Smooth muscle cell (in vitro differentiated cells): Measurements from ENCODE around the gene ATOSB. TPM values are rescaled to one million over a fixed set of nuclear protein-coding genes. Genes with fewer than 3 reads are reported as not detected.
A peak's percentile ranks its signal among the peaks of the same experiment; 100 is the strongest.

Experiments
- DNase-seq: peaks from one replicate; lab custom pipeline; 2025; ENCODE audit not compliant: unreplicated experiment; lab: John Stamatoyannopoulos, UW
- H2AFZ ChIP-seq: fragments of 200-600 bp; sonication (generic); 2 replicates; pipeline ENCODE4 v1.6.0; 2016; ENCODE audit warnings: antibody characterized with exemption, low read depth, mild to moderate bottlenecking
- H3F3A ChIP-seq: fragments of 200-600 bp; sonication (generic); 2 replicates; pipeline ENCODE4 v1.6.0; 2017; ENCODE audit warnings: antibody characterized with exemption, low read depth
- H3K27ac ChIP-seq: fragments of 200-600 bp; sonication (generic); 2 replicates; pipeline ENCODE4 v1.5.1; 2016; ENCODE audit warnings: low read depth, mild to moderate bottlenecking
- H3K27me3 ChIP-seq: fragments of 200-600 bp; sonication (generic); 2 replicates; pipeline ENCODE4 v1.6.1; 2016; ENCODE audit warnings: low read depth, mild to moderate bottlenecking
- H3K36me3 ChIP-seq: fragments of 200-600 bp; sonication (generic); 2 replicates; pipeline ENCODE4 v1.5.1; 2016; ENCODE audit warnings: low read depth
- H3K4me1 ChIP-seq: fragments of 200-600 bp; sonication (generic); 2 replicates; pipeline ENCODE4 v1.5.1; 2016; ENCODE audit warnings: low read depth
- H3K4me2 ChIP-seq: fragments of 200-600 bp; sonication (generic); 2 replicates; pipeline ENCODE4 v1.6.0; 2016; ENCODE audit warnings: mild to moderate bottlenecking
- H3K4me3 ChIP-seq: fragments of 200-600 bp; sonication (generic); 2 replicates; pipeline ENCODE4 v1.5.1; 2016; ENCODE audit warnings: mild to moderate bottlenecking
- H3K79me2 ChIP-seq: fragments of 200-600 bp; sonication (generic); 2 replicates; pipeline ENCODE4 v1.6.0; 2016; ENCODE audit warnings: low read depth, mild to moderate bottlenecking
- H3K9ac ChIP-seq: fragments of 200-600 bp; sonication (generic); 2 replicates; pipeline ENCODE4 v1.6.0; 2016; ENCODE audit warnings: low read depth
- H3K9me3 ChIP-seq: fragments of 200-600 bp; sonication (generic); replicated peaks from 2 replicates; pipeline ENCODE4 v1.5.1; 2016; ENCODE audit warnings: low read depth
- H4K20me1 ChIP-seq: fragments of 200-600 bp; sonication (generic); 2 replicates; pipeline ENCODE4 v1.6.0; 2016; ENCODE audit warnings: low read depth
- CTCF ChIP-seq: fragments of 200-600 bp; sonication (generic); IDR thresholded peaks from 2 replicates; pipeline ENCODE4 v1.5.1; 2017; ENCODE audit warnings: borderline replicate concordance, mild to moderate bottlenecking, antibody characterized with exemption; ENCODE audit not compliant: insufficient read depth, poor library complexity, severe bottlenecking
- WGBS: methylation state at CpG from one replicate; pipeline ENCODE4 v1.1.7; 2016; ENCODE audit warnings: low lambda C conversion rate; 5-methylcytosine and 5-hydroxymethylcytosine counted together
- polyA plus RNA-seq: library from polyadenylated mRNA; unstranded; fragments of >200 nt; fragmentation: Nextera tagmentation; extraction: Ambion mirVana; gene quantifications from 2 replicates; pipeline ENCODE4 v1.2.1, GENCODE V29; 2016
- total RNA-seq: library from RNA; depleted of rRNA; stranded (reverse); fragments of >200 nt; gene quantifications from 2 replicates; pipeline ENCODE4 v1.2.3, GENCODE V29; 2014

Gene ATOSB
- total and polyA plus RNA-seq, 2 experiments from 2014 or later = 30.2 to 39.9 TPM

- DNase-seq = peak; percentile 64
- Histone ChIP-seq H3K36me3 (no peaks in the 10 kb centered on the region), H3K4me3 (peak overlapping the region; percentile 69), H3K27ac (peak overlapping the region; percentile 93), H3F3A (peaks cover 13% of the 10 kb centered on the region), H3K4me2 (peak overlapping the region; percentile 93), H2AFZ (no peak overlapping the region), H4K20me1 (peaks cover 31% of the 10 kb centered on the region), H3K9me3 (no peaks in the 10 kb centered on the region), H3K27me3 (no peaks in the 10 kb centered on the region), H3K4me1 (peaks cover 29% of the 10 kb centered on the region), H3K9ac (peak overlapping the region; percentile 69), H3K79me2 (peaks cover 36% of the 10 kb centered on the region)
- WGBS = 3% methylated on average over 5 of the region's 5 CpGs
- TF ChIP-seq CTCF = no peak
These were observed 1.4 kb downstream of the ATOSB start for GRCh38 chr9:35114113-35114839.

- H3F3A ChIP-seq = peaks cover 13% of the 10 kb centered on the region
- H3K9me3 ChIP-seq = no peaks in the 10 kb centered on the region
- no peak for TF ChIP-seq CTCF
- H3K4me3 ChIP-seq = peak overlapping the region; percentile 38
- peak overlapping the region; percentile 93 for H3K27ac ChIP-seq
- 65% methylated on average over 3 of the region's 3 CpGs for WGBS
- H2AFZ ChIP-seq = no peak overlapping the region
- no peaks in the 10 kb centered on the region for H3K27me3 ChIP-seq
- no peaks in the 10 kb centered on the region for H3K36me3 ChIP-seq
- peak overlapping the region; percentile 71 for H3K9ac ChIP-seq
- peaks cover 28% of the 10 kb centered on the region for H3K4me1 ChIP-seq
- no peak for DNase-seq
- H4K20me1 ChIP-seq = peaks cover 44% of the 10 kb centered on the region
- peaks cover 48% of the 10 kb centered on the region for H3K79me2 ChIP-seq
- H3K4me2 ChIP-seq = peak overlapping the region; percentile 85
These were observed 3.2 kb downstream of the ATOSB start for GRCh38 chr9:35112257-35113020.

GRCh38 chr9:35111001-35111933, 4.4 kb downstream of the ATOSB start:
- no peaks in the 10 kb centered on the region for H3K36me3 ChIP-seq
- H3K4me2 ChIP-seq = peak overlapping the region; percentile 95
- H3K4me3 ChIP-seq = peak overlapping the region; percentile 80
- DNase-seq = peak; percentile 93
- no peak for TF ChIP-seq CTCF
- H3K27ac ChIP-seq = peak overlapping the region; percentile 93
- H3K79me2 ChIP-seq = peaks cover 48% of the 10 kb centered on the region
- 3% methylated on average over 18 of the region's 57 CpGs for WGBS
- peaks cover 8% of the 10 kb centered on the region for H3F3A ChIP-seq
- no peaks in the 10 kb centered on the region for H3K27me3 ChIP-seq
- H3K4me1 ChIP-seq = peaks cover 22% of the 10 kb centered on the region
- H4K20me1 ChIP-seq = peaks cover 44% of the 10 kb centered on the region
- H3K9ac ChIP-seq = peak overlapping the region; percentile 93
- peak overlapping the region; percentile 31 for H2AFZ ChIP-seq
- H3K9me3 ChIP-seq = no peaks in the 10 kb centered on the region
